HepG2 (cell line): Measurements from ENCODE around the gene PDS5B. TPM values are rescaled to one million over a fixed set of nuclear protein-coding genes. Genes with fewer than 3 reads are reported as not detected.

Source experiments
- ATAC-seq: fragments of 200-7000 bp; cut with Tn5 transposase; 3 replicates; pipeline ENCODE4 v1.9.1; 2020; ENCODE audit warnings: mild to moderate bottlenecking, moderate library complexity
- BruUV-seq: library from RNA; stranded (reverse); fragments of 400-500 nt; replicated peaks from 2 replicates; lab custom pipeline; 2021; lab: Mats Ljungman, UMichigan
- CTCF ChIA-PET: fragments of 300-600 bp; formaldehyde crosslinking; extraction: SDS; loops from one replicate; lab custom pipeline; 2021; ENCODE audit warnings: low total read pairs, inconsistent platforms, low intra/inter-chr PET ratio; lab: Yijun Ruan, JAX
- POLR2A ChIA-PET: fragments of 350-600 bp; sonication (Branson Sonifier 250); formaldehyde crosslinking; loops from one replicate; lab custom pipeline; 2020; ENCODE audit warnings: antibody characterized with exemption, inconsistent platforms; lab: Yijun Ruan, JAX
- DNase-seq: peaks from one replicate; pipeline ENCODE4 v3.0.0-alpha.2; 2015; ENCODE audit warnings: low spot score
- FAIRE-seq: peaks from 3 replicates; lab custom pipeline; 2011; peaks lifted over from hg19 to GRCh38; lab: Jason Lieb, UNC
- H2AFZ ChIP-seq: one replicate; pipeline ENCODE4 v1.6.1; 2011; ENCODE audit warnings: low read length, inconsistent platforms
- H3K27ac ChIP-seq: fragments of 300-600 bp; 3 replicates; pipeline ENCODE4 v1.8.0; 2011; ENCODE audit warnings: mixed run types, mild to moderate bottlenecking, mixed read lengths, low read length, inconsistent platforms; ENCODE audit not compliant: insufficient read depth; ENCODE audit errors: extremely low read length
- H3K27me3 ChIP-seq, 2 experiments: fragments of 200-600 bp in 1 of 2; 2 replicates in 1 of 2; 3 replicates in 1 of 2; pipeline versions ENCODE4 v1.6.0 to v1.8.0; 2011; ENCODE audit warnings: low read length in 2 of 2, mild to moderate bottlenecking in 2 of 2, moderate library complexity in 2 of 2, inconsistent platforms in 1 of 2; ENCODE audit not compliant: insufficient read depth in 2 of 2, control insufficient read depth in 1 of 2
- H3K36me3 ChIP-seq, 2 experiments: fragments of 200-600 bp in 1 of 2; replicated peaks in 1 of 2; 2 replicates in 1 of 2; 3 replicates in 1 of 2; pipeline versions ENCODE4 v1.5.1 to v1.8.0; 2011; ENCODE audit warnings: low read length in 2 of 2, inconsistent platforms in 1 of 2; ENCODE audit not compliant: insufficient read depth in 2 of 2, control insufficient read depth in 1 of 2
- H3K4me1 ChIP-seq: 2 replicates; pipeline ENCODE4 v1.5.1; 2012; ENCODE audit warnings: low read length, inconsistent platforms; ENCODE audit not compliant: insufficient read depth
- H3K4me2 ChIP-seq: 2 replicates; pipeline ENCODE4 v1.6.0; 2011; ENCODE audit warnings: low read depth, low read length, inconsistent platforms
- H3K4me3 ChIP-seq, 3 experiments: fragments of 200-600 bp in 1 of 3; sonication (generic), shearing (Covaris generic) in 1 of 3; replicated peaks in 1 of 3; 2 replicates each; pipeline ENCODE4 v1.5.1; 2011 to 2016; ENCODE audit warnings: low read length in 3 of 3, inconsistent platforms in 2 of 3, low read depth in 2 of 3, mild to moderate bottlenecking in 2 of 3, control low read depth in 1 of 3, mixed read lengths in 1 of 3; ENCODE audit not compliant: insufficient read depth in 1 of 3
- H3K79me2 ChIP-seq: one replicate; pipeline ENCODE4 v1.6.1; 2011; ENCODE audit warnings: low read length, inconsistent platforms; ENCODE audit not compliant: insufficient read depth
- H3K9ac ChIP-seq: 2 replicates; pipeline ENCODE4 v1.6.0; 2011; ENCODE audit warnings: mild to moderate bottlenecking, low read depth, low read length, inconsistent platforms; ENCODE audit not compliant: insufficient read depth
- H3K9me3 ChIP-seq: 2 replicates; pipeline ENCODE4 v1.5.1; 2012; ENCODE audit warnings: mild to moderate bottlenecking, low read length
- H4K20me1 ChIP-seq: 2 replicates; pipeline ENCODE4 v1.6.0; 2011; ENCODE audit warnings: inconsistent platforms, mild to moderate bottlenecking, low read length, moderate library complexity; ENCODE audit not compliant: insufficient read depth
- GABPA ChIP-seq, 2 experiments: IDR thresholded peaks; 2 replicates each; pipeline ENCODE4 v1.6.1; 2011 to 2016; ENCODE audit warnings: low read depth in 2 of 2, low read length in 1 of 2, missing biosample characterization in 1 of 2, missing genetic modification characterization in 1 of 2
- MAFF ChIP-seq: IDR thresholded peaks from 2 replicates; pipeline ENCODE4 v1.6.1; 2011; ENCODE audit warnings: low read depth, low read length, improper control_type of control experiment
- REL ChIP-seq: sonication (generic); formaldehyde crosslinking; conservative IDR thresholded peaks from 2 replicates; pipeline ENCODE4 v1.8.0; 2022; ENCODE audit warnings: mild to moderate bottlenecking, missing genetic modification reagents, moderate library complexity
- RFXAP ChIP-seq: sonication (generic); formaldehyde crosslinking; IDR thresholded peaks from 2 replicates; pipeline ENCODE4 v1.4.0; 2020; ENCODE audit warnings: missing genetic modification reagents, borderline replicate concordance
- SCMH1 ChIP-seq: sonication (generic); formaldehyde crosslinking; IDR thresholded peaks from 2 replicates; pipeline ENCODE4 v1.9.0; 2021; ENCODE audit warnings: missing genetic modification reagents, mild to moderate bottlenecking, borderline replicate concordance
- SMC3 ChIP-seq: IDR thresholded peaks from 2 replicates; pipeline ENCODE4 v1.6.1; 2011; ENCODE audit warnings: low read length, improper control_type of control experiment
- ZIK1 ChIP-seq: sonication (generic); formaldehyde crosslinking; IDR thresholded peaks from 2 replicates; pipeline ENCODE4 v1.5.0; 2020; ENCODE audit warnings: mild to moderate bottlenecking, low read depth, missing genetic modification reagents, borderline replicate concordance
- ZNF263 ChIP-seq: sonication (generic); formaldehyde crosslinking; IDR thresholded peaks from 2 replicates; pipeline ENCODE4 v1.4.0; 2020; ENCODE audit warnings: missing genetic modification reagents
- ZNF431 ChIP-seq: sonication (generic); formaldehyde crosslinking; IDR thresholded peaks from 2 replicates; pipeline ENCODE4 v1.9.0; 2022; ENCODE audit warnings: missing genetic modification reagents, low read depth, mild to moderate bottlenecking, borderline replicate concordance
- ZNF556 ChIP-seq: sonication (generic); formaldehyde crosslinking; IDR thresholded peaks from 2 replicates; pipeline ENCODE4 v1.4.0; 2020; ENCODE audit warnings: mild to moderate bottlenecking, missing genetic modification reagents, borderline replicate concordance
- ZSCAN9 ChIP-seq: IDR thresholded peaks from 2 replicates; pipeline ENCODE4 v1.6.1; 2016; ENCODE audit warnings: borderline replicate concordance
- WGBS: methylation state at CpG from one replicate; pipeline ENCODE4 v1.1.6; 2017; ENCODE audit warnings: low lambda C conversion rate; 5-methylcytosine and 5-hydroxymethylcytosine counted together
- in situ Hi-C: cut with HindIII; loops from 2 replicates; pipeline ENCODE4 v1.10.0; 2017; ENCODE audit warnings: low pct_unique_long_range_greater_than_20kb; ENCODE audit not compliant: extremely low pct_ligation_motif_present
- intact Hi-C: fragments of 100-400 bp; cut with micrococcal nuclease; formaldehyde crosslinking; loops from one replicate; pipeline ENCODE4 v1.10.0; 2022; ENCODE audit not compliant: unreplicated experiment
- polyA plus RNA-seq, 8 experiments: library from polyadenylated mRNA; depleted of rRNA in 3 of 8; stranded (reverse) in 7 of 8; unstranded in 1 of 8; fragments of >200 nt; fragmentation: Illumina TruSeq in 4 of 8; extraction: Trizol in 4 of 8; gene quantifications; 2 replicates each; pipeline versions ENCODE4 v1.2.1 to v1.2.3, GENCODE V29; 2011 to 2016; ENCODE audit warnings: low read depth in 4 of 8, missing spikeins in 1 of 8, mixed read lengths in 1 of 8; ENCODE audit not compliant: insufficient read depth in 1 of 8
- total RNA-seq, 5 experiments: library from RNA; depleted of rRNA; stranded (reverse); fragments of >200 nt; fragmentation: Illumina TruSeq; extraction: Trizol; gene quantifications; 2 replicates each; pipeline ENCODE4 v1.2.3, GENCODE V29; 2016; ENCODE audit warnings: low read depth in 1 of 5
- TF ChIP-seq, protein P1 (sequence below): sonication (generic); formaldehyde crosslinking; IDR thresholded peaks from 2 replicates; pipeline ENCODE4 v1.4.0; 2020; ENCODE audit warnings: missing genetic modification reagents
- TF ChIP-seq, protein P2 (sequence below): sonication (generic); formaldehyde crosslinking; conservative IDR thresholded peaks from 2 replicates; pipeline ENCODE4 v1.4.0; 2020; ENCODE audit warnings: missing genetic modification reagents
- TF ChIP-seq, protein P3 (sequence below): sonication (generic); formaldehyde crosslinking; IDR thresholded peaks from 2 replicates; pipeline ENCODE4 v1.8.0; 2022; ENCODE audit warnings: missing genetic modification reagents, low read depth, mild to moderate bottlenecking, borderline replicate concordance

Gene PDS5B
- total and polyA plus RNA-seq, 2 of the 13 experiments (the other 11 are each of a cell fraction or from before 2014, with no cell fraction given), result 5.8 to 24.6 TPM

DNA sequence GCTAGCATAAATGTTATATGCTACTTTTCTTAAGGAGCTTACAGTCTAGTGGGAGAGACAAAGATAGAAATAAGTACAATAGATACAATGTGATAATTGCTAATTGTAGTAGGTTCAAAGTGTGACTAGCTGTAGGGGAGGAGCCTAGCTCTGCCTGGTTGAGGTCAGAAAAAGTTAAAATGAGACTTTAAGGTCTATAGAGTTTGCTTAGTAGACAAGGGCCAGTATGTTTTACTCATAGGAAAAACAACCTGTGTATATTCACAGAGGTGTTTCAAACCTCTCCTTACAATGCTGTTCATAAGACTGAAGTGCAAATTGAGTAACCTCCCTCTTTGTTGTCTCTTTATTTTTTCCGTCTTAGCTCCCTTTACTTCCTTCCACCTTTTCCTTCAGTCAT lies 56.1 kb downstream of the PDS5B start (continued):
- TF ChIP-seq GABPA (IDR thresholded peaks at IDR 0.05; ENCODE audit: low read depth, low read length) (no peak), GABPA (CRISPR knock-in tag; IDR thresholded peaks at IDR 0.05; ENCODE audit: low read depth) (no peak), MAFF (no peak), ZNF431 (CRISPR knock-in tag) (no peak), SMC3 (no peak), SCMH1 (CRISPR knock-in tag) (no peak)

DNA sequence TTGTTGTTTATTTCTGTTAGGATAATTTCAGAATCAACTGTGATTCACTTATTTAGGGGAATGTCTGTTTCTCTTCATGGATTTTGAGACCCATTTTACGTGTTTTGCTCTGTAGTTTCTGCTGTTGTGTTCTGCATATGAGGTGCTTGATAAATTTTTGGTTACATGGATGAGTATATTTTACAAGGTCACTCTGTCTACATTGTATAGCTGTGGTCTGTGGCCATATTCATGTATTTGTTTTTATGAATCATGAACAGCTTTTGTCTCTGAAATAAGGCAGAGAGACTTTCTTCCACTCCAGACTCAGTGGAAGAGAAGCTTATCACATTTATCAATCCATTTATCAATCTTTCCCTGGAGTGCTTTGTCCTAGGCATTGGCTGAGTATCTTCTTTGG lies 56.6 kb downstream of the PDS5B start:
- Histone ChIP-seq H3K4me2 (no peak overlapping the region), H3K27ac (no peak overlapping the region), H3K9ac (no peak overlapping the region), H3K79me2 (peaks cover 91% of the 10 kb centered on the region), H3K9me3 (no peaks in the 10 kb centered on the region), H2AFZ (no peak overlapping the region), H3K4me3 (no peak overlapping the region), H3K36me3 (no peaks in the 10 kb centered on the region), H4K20me1 (no peaks in the 10 kb centered on the region), H3K27me3 (no peaks in the 10 kb centered on the region), H3K4me1 (peaks cover 45% of the 10 kb centered on the region)
- no peak for ATAC-seq
- POLR2A ChIA-PET, result no interaction called here
- CTCF ChIA-PET, result no interaction called here
- TF ChIP-seq ZNF556, result no peak
- TF ChIP-seq REL (CRISPR knock-in tag), result no peak
- no peak for TF ChIP-seq ZIK1
- TF ChIP-seq, protein P1, sequence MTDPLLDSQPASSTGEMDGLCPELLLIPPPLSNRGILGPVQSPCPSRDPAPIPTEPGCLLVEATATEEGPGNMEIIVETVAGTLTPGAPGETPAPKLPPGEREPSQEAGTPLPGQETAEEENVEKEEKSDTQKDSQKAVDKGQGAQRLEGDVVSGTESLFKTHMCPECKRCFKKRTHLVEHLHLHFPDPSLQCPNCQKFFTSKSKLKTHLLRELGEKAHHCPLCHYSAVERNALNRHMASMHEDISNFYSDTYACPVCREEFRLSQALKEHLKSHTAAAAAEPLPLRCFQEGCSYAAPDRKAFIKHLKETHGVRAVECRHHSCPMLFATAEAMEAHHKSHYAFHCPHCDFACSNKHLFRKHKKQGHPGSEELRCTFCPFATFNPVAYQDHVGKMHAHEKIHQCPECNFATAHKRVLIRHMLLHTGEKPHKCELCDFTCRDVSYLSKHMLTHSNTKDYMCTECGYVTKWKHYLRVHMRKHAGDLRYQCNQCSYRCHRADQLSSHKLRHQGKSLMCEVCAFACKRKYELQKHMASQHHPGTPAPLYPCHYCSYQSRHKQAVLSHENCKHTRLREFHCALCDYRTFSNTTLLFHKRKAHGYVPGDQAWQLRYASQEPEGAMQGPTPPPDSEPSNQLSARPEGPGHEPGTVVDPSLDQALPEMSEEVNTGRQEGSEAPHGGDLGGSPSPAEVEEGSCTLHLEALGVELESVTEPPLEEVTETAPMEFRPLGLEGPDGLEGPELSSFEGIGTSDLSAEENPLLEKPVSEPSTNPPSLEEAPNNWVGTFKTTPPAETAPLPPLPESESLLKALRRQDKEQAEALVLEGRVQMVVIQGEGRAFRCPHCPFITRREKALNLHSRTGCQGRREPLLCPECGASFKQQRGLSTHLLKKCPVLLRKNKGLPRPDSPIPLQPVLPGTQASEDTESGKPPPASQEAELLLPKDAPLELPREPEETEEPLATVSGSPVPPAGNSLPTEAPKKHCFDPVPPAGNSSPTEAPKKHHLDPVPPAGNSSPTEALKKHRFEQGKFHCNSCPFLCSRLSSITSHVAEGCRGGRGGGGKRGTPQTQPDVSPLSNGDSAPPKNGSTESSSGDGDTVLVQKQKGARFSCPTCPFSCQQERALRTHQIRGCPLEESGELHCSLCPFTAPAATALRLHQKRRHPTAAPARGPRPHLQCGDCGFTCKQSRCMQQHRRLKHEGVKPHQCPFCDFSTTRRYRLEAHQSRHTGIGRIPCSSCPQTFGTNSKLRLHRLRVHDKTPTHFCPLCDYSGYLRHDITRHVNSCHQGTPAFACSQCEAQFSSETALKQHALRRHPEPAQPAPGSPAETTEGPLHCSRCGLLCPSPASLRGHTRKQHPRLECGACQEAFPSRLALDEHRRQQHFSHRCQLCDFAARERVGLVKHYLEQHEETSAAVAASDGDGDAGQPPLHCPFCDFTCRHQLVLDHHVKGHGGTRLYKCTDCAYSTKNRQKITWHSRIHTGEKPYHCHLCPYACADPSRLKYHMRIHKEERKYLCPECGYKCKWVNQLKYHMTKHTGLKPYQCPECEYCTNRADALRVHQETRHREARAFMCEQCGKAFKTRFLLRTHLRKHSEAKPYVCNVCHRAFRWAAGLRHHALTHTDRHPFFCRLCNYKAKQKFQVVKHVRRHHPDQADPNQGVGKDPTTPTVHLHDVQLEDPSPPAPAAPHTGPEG, result no peak
- TF ChIP-seq, protein P2, sequence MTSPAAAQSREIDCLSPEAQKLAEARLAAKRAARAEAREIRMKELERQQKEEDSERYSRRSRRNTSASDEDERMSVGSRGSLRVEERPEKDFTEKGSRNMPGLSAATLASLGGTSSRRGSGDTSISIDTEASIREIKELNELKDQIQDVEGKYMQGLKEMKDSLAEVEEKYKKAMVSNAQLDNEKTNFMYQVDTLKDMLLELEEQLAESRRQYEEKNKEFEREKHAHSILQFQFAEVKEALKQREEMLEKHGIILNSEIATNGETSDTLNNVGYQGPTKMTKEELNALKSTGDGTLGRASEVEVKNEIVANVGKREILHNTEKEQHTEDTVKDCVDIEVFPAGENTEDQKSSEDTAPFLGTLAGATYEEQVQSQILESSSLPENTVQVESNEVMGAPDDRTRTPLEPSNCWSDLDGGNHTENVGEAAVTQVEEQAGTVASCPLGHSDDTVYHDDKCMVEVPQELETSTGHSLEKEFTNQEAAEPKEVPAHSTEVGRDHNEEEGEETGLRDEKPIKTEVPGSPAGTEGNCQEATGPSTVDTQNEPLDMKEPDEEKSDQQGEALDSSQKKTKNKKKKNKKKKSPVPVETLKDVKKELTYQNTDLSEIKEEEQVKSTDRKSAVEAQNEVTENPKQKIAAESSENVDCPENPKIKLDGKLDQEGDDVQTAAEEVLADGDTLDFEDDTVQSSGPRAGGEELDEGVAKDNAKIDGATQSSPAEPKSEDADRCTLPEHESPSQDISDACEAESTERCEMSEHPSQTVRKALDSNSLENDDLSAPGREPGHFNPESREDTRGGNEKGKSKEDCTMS, result no peak
- no peak for TF ChIP-seq RFXAP (CRISPR knock-in tag)
- TF ChIP-seq, protein P3, sequence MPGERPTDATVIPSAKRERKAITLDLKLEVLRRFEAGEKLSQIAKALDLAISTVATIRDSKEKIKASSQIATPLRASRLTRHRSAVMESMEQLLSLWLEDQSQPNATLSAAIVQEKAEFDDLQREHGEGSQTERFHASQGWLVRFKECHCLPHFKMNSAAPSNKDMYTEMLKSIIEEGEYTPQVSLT (CRISPR knock-in tag), result no peak
- no peak for TF ChIP-seq ZSCAN9 (CRISPR knock-in tag)
- no peak for TF ChIP-seq ZNF263 (CRISPR knock-in tag)
- FAIRE-seq, result no peak
- DNase-seq, result no peak
- WGBS, result 97% methylated on average over 1 of the region's 1 CpG
- in situ Hi-C loops, result no loop called here
- intact Hi-C loops, result no loop called here
- no TSS peak for BruUV-seq
